Subcutaneous adipose tissue (tissue), 4 donors: Measurements from ENCODE around the gene S100A5. TPM values are rescaled to one million over a fixed set of nuclear protein-coding genes. Genes with fewer than 3 reads are reported as not detected.

Experiments used
- CTCF ChIP-seq: fragments of 450-650 bp; IDR thresholded peaks from one replicate; pipeline ENCODE4 v1.5.1; 2016; ENCODE audit warnings: low read depth, mild to moderate bottlenecking, control low read depth, antibody characterized with exemption, moderate library complexity
- total RNA-seq, 4 donors: library from RNA; depleted of rRNA; stranded (reverse); fragments of >200 nt; gene quantifications; one replicate each; pipeline ENCODE4 v1.1.0, GENCODE V29; 2016

S100A5 gene
- total RNA-seq, 4 donors from 2014 or later, result not detected

- TF ChIP-seq CTCF, result no peak
Observed at GRCh38 chr1:153536012-153536670, 4.6 kb downstream of the S100A5 start.

- TF ChIP-seq CTCF, result no peak
Observed at GRCh38 chr1:153535242-153536011, 5.3 kb downstream of the S100A5 start, which contains the start of gene S100A6. S100A6 (minus strand) TSS chr1:153535991; CDS start chr1:153535339, 652 bp downstream.

GRCh38 chr1:153534925-153535241 is 5.9 kb downstream of the S100A5 start:
- TF ChIP-seq CTCF, result no peak

- TF ChIP-seq CTCF, result no peak
Observed at GRCh38 chr1:153534226-153534924, 6.4 kb downstream of the S100A5 start.

- TF ChIP-seq CTCF, result no peak
Observed at GRCh38 chr1:153533689-153534201, 7.0 kb downstream of the S100A5 start.

- no peak for TF ChIP-seq CTCF
Observed at GRCh38 chr1:153532769-153533599, 7.8 kb downstream of the S100A5 start.
